Stimulated activated CD8-positive, alpha-beta memory T cell treated with anti-CD3 and anti-CD28 coated beads, Interleukin-12 subunit alpha, Interleukin-12 subunit beta, amount 100 ng/mL, for 4 hours (primary cell): ENCODE measurements around the gene DNAJB6.
"Not testable (repeated sequence)": the region's sequence is repeated elsewhere in the genome, so short reads cannot be mapped to it uniquely, and the experiment has no call there.

Experiments used
- DNase-seq: peaks from one replicate; pipeline ENCODE4 v3.0.0-alpha.2; 2020; ENCODE audit warnings: low read depth

The DNAJB6 gene

GRCh38 chr7:157323401-157323800 lies 13.4 kb upstream of the DNAJB6 start:
- DNase-seq: no peak

GRCh38 chr7:157329447-157329846 lies 7.4 kb upstream of the DNAJB6 start:
- no peak for DNase-seq

- DNase-seq: not testable (repeated sequence)
Measured at GRCh38 chr7:157330567-157330966, 6.2 kb upstream of the DNAJB6 start.

- DNase-seq: not testable (repeated sequence)
Measured at GRCh38 chr7:157331049-157331448, 5.8 kb upstream of the DNAJB6 start.

GRCh38 chr7:157335236-157335635 lies 1.6 kb upstream of the DNAJB6 start:
- no peak for DNase-seq

GRCh38 chr7:157335991-157336382 lies 817 bp upstream of the DNAJB6 start:
- no peak for DNase-seq

GRCh38 chr7:157337316-157338149 lies 729 bp downstream of the DNAJB6 start:
- DNase-seq: peak; percentile 48

- DNase-seq: no peak
Measured at GRCh38 chr7:157339777-157340677, 3.2 kb downstream of the DNAJB6 start.

- no peak for DNase-seq
Measured at GRCh38 chr7:157347217-157347904, 10.6 kb downstream of the DNAJB6 start.

- no peak for DNase-seq
Measured at GRCh38 chr7:157348548-157348947, 11.7 kb downstream of the DNAJB6 start.

- DNase-seq: no peak
Measured at GRCh38 chr7:157352516-157352915, 15.7 kb downstream of the DNAJB6 start.

- DNase-seq: no peak
Measured at GRCh38 chr7:157355784-157356511, 19.1 kb downstream of the DNAJB6 start.

- DNase-seq: no peak
Measured at GRCh38 chr7:157357129-157358040, 20.6 kb downstream of the DNAJB6 start.

GRCh38 chr7:157358041-157358752 lies 21.4 kb downstream of the DNAJB6 start:
- DNase-seq: no peak

GRCh38 chr7:157358753-157359096 lies 21.9 kb downstream of the DNAJB6 start:
- no peak for DNase-seq

- DNase-seq: no peak
Measured at GRCh38 chr7:157359581-157359980, 22.8 kb downstream of the DNAJB6 start.

GRCh38 chr7:157360483-157361025 lies 23.8 kb downstream of the DNAJB6 start:
- no peak for DNase-seq

GRCh38 chr7:157361537-157361936 lies 24.7 kb downstream of the DNAJB6 start:
- DNase-seq: no peak

- no peak for DNase-seq
Measured at GRCh38 chr7:157362729-157363128, 25.9 kb downstream of the DNAJB6 start.

GRCh38 chr7:157366722-157367121 lies 29.9 kb downstream of the DNAJB6 start:
- no peak for DNase-seq
